ENCODE data around the gene CYBA.

CYBA gene

GRCh38 chr16:88645455-88645854, 5.4 kb downstream of the CYBA start:
- DNase-seq, result no peak

- DNase-seq, result no peak
Measured at GRCh38 chr16:88643644-88643932, 7.3 kb downstream of the CYBA start.

GRCh38 chr16:88642881-88643643, 7.8 kb downstream of the CYBA start:
- DNase-seq, result no peak

GRCh38 chr16:88640498-88641247, 10.2 kb downstream of the CYBA start:
- no peak for DNase-seq

- no peak for DNase-seq
Measured at GRCh38 chr16:88640039-88640495, 10.8 kb downstream of the CYBA start.

GRCh38 chr16:88639231-88640038, 11.4 kb downstream of the CYBA start:
- no peak for DNase-seq

GRCh38 chr16:88638323-88639230, 12.3 kb downstream of the CYBA start, which contains the start of gene IL17C:
IL17C (plus strand) TSS chr16:88638572; CDS start chr16:88638642, 70 bp downstream.
- no peak for DNase-seq

- DNase-seq, result no peak
Measured at GRCh38 chr16:88636488-88637265, 14.2 kb downstream of the CYBA start.

- DNase-seq, result no peak
Measured at GRCh38 chr16:88635671-88636319, 15.1 kb downstream of the CYBA start.

GRCh38 chr16:88634994-88635670, 15.7 kb downstream of the CYBA start:
- no peak for DNase-seq

- DNase-seq, result peak; percentile 77 to 87
Measured at GRCh38 chr16:88634141-88634993, 16.5 kb downstream of the CYBA start.

- peak; percentile 59 to 79 for DNase-seq
Measured at GRCh38 chr16:88633684-88634140, 17.1 kb downstream of the CYBA start.

GRCh38 chr16:88632587-88632930, 18.3 kb downstream of the CYBA start:
- no peak for DNase-seq

GRCh38 chr16:88631920-88632586, 18.8 kb downstream of the CYBA start:
- no peak for DNase-seq

GRCh38 chr16:88631384-88631783, 19.5 kb downstream of the CYBA start:
- no peak for DNase-seq

GRCh38 chr16:88630941-88631340, 19.9 kb downstream of the CYBA start:
- no peak for DNase-seq

- no peak for DNase-seq
Measured at GRCh38 chr16:88630433-88630832, 20.4 kb downstream of the CYBA start.

- no peak for DNase-seq
Measured at GRCh38 chr16:88629835-88630234, 21.0 kb downstream of the CYBA start.
